Limb (tissue), 2 donors: ENCODE results near the gene TXN.
A peak's percentile ranks its signal among the peaks of the same experiment; 100 is the strongest.
"Not testable (repeated sequence)": the region's sequence is repeated elsewhere in the genome, so short reads cannot be mapped to it uniquely, and the experiment has no call there.

ENCODE experiments used
- DNase-seq, 2 donors: peaks; one replicate each; pipeline ENCODE4 v3.0.0-alpha.2; 2016; ENCODE audit errors: extremely low spot score in 2 of 2

TXN gene

GRCh38 chr9:110257097-110257841, 962 bp upstream of the TXN start:
- peak in 1 of 2 donors; percentile 36 for DNase-seq

DNA sequence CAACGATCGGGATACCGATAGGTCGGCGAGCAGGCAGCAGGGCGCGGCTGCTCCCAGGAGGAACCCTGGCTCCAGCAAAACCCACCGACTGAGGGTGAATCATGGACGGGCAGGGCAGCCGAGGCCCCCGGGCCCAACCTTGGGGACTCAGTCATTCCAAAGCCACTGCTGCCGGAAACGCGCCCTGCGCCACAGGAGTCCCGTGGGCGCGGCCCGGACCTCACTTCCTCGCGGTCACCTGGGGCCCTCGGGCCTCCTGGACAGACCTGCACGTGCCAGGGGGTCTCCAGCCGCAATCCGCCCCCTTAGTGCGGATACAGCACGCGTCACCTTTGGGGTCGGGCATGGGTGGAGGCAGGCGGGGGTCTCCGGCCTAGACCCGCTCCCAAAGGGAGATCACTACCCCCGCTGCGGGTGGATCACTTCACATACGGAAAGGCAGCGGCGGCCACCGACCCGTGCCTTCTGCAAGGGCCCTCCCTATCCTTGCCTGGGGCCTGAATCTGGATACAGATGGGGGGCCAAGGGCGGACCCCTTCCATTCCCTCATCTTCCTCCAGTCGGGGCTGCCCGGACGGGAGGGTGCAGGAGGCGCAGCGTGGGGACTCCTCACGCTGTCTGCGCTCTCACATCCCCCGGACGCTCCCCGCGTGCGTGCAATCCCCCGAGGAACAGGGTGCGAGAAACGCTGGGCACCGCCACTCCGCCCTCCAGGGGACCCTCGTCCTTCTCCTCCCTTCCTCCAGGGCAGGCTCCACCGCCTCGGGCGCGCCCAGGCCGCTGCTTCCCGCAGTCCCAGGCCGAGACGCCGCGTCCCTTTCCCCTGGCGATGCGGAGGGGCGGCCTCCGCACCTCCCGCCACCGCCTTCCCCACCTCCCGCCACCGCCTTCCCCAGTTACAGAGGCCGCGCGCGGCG, 586 bp downstream of the TXN start:
- DNase-seq, result peak in 1 of 2 donors; percentile 68

DNA sequence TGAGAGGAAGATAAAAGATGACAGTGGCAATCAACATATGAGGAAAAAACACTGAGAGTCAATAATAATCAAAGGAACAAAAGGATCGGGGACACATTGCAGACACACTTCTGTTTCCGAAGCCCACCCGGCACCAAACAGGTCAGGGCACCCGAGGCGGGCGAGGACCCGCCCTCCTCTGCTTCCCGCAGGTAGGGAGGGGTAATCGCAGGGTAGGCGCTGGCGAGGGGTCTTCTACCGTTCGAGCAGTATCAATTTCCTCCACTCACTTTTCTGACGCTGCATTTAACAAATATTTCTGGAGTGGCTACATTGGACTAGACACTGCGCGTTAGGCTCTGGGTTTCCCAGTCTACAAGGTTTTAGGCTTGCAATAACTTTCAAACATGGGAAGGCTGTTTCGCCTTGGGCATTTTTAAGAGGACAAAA, 1.3 kb downstream of the TXN start:
- DNase-seq, result no peak

GRCh38 chr9:110254500-110254899, 1.8 kb downstream of the TXN start:
- DNase-seq, result no peak

DNA sequence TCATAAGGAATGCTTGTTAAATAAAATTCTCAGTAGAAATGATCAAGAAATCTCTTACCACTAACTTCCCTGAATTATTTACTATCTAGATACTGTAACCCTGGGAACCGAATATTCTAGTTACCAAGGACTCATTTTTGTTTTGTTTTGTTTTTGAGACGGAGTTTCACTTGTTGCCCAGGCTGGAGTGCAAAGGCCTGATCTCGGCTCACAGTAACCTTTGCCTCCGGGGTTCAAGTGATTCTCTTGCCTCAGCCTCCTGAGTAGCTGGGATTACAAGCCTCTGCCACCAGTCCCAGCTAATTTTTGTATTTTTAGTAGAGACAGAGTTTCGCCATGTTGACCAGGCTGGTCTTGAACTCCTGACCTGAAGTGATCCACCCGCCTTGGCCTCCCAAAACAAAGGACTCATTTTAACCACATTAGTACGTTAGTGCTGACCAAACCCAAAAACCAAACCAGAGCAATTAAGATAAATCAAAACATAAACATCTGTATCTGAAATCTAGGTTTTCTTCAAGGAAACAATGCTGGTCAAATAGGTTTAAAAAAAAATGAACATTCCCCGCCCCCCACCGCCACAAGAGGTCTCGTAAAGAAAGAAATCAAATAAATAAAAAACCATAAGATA, 3.7 kb downstream of the TXN start:
- DNase-seq, result no peak

DNA sequence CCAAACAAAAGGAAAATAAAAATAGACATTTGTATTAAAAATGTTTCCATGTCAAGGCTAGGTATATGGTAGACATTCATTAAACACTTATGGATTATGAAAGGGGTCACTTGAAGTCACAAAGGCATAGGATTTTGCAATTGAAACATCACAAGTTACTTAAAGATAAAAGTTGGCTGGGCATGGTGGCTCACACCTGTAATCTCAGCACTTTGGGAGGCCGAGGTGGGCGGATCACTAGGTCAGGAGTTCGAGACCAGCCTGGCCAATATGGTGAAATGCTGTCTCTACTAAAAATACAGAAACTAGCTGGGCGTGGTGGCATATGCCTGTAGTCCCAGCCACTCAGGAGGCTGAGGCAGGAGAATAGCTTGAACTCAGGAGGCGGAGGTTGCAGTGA, 4.5 kb downstream of the TXN start:
- not testable (repeated sequence) for DNase-seq

DNA sequence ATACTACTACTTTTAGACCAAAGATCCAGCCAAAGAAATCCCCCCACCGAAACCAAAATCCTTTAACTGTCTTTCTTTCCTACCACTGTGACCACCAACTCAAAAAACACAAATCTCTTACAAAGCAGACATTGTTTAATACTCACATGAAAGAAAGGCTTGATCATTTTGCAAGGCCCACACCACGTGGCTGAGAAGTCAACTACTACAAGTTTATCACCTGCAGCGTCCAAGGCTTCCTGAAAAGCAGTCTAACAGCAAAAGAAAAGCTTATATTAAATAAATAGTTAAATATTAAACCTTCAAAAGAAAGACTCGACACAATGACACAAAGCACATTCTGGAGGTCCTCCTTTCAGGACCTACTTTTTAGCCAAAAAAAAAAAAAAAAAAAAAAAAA, 5.1 kb downstream of the TXN start:
- no peak for DNase-seq

DNA sequence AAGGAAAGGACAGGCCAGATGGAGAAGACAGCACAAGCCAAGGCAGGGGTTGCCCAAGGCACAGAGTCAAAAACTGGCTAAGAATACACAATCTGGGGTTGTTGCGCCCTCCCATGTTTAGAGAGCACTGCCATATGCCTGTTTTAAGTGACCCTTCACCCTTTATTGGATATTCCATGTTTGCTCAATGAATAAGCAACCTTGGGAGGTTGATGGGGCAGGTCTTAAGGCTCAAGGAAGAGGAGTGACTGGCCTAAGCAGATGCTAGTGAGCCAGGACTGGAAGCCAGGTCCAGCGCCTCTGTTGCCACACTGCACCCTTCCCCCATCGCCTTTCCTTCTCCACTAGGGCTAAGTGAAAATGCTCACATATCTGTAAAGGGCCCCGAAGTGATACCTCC, 6.7 kb downstream of the TXN start:
- DNase-seq, result no peak

GRCh38 chr9:110248361-110248760, 7.9 kb downstream of the TXN start:
- DNase-seq, result no peak

GRCh38 chr9:110246214-110246613, 10.1 kb downstream of the TXN start:
- DNase-seq, result no peak

DNA sequence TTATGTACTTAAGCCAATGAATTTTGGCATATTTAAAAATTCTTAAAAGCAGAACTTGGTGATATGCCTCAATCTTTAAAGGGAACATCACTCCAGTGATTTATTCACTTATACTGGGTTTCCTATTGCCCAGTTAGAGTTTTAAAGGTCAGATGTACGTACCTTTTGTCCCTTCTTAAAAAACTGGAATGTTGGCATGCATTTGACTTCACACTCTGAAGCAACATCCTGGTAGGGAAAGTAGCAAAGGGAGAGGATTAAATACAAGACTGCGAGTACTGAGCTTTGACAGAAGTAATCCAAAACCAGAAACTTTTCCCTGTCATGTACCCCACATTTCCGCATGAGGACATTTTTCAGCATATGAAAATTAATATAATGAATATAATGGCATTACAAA, 11.7 kb downstream of the TXN start:
- no peak for DNase-seq

- DNase-seq, result no peak
These were observed 14.4 kb downstream of the TXN start for GRCh38 chr9:110241858-110242321.

DNA sequence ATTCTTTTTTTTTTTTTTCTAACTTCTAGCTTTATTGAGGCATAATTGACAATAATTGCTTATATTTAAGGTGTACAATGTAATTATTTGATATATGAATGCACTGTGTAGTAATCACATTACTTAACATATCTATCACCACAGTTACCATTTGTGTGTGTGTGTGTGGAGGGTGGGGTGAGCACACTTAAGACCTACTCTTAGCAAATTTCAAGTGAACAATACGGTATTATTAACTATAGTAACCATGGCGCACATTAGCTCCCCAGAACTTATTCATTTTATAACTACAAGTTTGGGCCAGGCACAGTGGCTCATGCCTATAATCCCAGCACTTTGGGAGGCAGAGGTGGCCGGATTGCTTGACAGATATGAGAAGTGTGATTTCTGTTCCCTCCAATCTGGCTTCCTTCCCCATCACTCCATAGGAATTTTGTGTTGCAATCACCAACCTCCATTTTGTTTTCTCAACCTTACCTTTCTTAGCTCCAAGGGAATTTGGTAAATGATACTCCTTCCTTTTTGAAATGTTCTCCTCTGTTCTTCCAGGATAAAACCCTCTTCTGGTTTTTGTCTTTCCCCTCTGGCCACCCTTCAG, 14.9 kb downstream of the TXN start:
- DNase-seq, result no peak

DNA sequence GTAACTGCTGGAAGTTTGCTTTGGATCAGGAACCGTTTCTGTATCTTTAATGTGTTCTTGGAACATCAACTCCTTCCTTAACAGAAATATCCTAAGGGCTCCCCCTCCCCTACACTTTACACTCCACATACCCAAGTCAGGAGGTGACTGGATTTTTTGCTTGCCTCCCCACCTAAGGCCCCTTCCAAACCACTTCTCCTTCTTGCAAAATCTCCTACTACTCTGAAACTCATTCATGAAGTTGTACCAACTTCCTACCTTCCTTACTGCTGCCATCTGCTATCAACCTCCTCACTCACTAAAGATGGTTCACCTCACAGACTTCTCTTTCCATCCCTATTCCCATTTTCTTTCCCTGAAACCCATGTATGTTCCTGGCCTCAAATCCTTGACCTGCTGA, 16.1 kb downstream of the TXN start:
- DNase-seq, result no peak

GRCh38 chr9:110228321-110228720, 28.0 kb downstream of the TXN start:
- peak in 1 of 2 donors; percentile 7 for DNase-seq

GRCh38 chr9:110224583-110224982, 31.7 kb downstream of the TXN start:
- no peak for DNase-seq

DNA sequence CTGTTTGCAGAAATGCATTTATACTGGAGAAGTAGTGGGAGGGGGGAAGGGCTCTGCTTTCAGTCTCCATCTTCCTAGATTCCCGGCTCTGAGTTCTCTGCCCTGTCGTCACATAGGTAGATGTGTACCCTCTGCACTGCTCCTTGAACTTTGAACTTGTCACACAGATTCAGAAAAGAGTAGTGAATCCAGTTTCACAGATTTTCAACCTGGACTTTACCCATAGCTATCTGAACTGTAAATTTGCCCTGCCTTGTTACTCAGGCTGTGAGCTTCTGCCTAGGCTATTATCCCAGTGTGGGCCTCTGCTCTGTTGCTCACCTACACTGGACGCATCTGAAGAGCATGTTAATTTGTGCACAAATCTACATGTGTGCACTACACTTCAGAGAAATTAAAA, 35.5 kb downstream of the TXN start:
- no peak for DNase-seq

- DNase-seq, result peak in 1 of 2 donors; percentile 60
These were observed 38.6 kb downstream of the TXN start for GRCh38 chr9:110217656-110218099.

DNA sequence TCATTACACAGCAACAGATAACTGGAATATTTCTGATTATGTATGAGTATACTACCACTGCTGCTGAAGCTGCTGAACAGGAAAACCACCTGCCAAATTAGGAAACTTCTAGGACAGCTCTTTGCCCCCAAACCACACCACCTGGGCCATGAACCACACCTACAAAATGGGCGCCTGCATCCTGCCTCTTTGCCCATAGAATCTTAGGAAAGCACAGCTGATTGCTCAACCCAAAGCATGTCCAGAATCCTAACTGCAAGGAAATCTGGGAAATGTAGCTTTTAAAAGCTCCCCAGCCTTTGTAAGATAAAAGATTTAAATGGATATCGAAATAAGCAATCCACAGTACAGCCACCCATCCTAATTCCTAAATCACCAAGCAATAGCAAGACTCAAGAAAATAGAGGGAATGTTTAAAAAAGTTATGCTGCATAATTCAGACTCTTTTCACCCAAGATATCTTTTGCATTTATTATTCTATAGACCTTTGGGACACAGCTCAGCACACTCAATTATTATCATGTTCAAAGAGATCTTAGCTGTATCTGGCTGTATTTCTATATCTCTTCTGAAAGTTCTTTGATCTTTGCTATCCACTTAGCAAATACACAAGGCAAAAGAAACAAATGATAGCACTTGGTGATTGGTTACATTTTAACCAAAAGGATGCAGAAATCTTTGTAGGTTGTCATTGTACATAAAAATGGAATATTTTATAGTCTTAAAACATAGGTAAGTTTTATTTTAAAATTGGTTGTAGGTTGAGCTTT, 41.5 kb downstream of the TXN start:
- DNase-seq, result no peak

- no peak for DNase-seq
These were observed 42.2 kb downstream of the TXN start for GRCh38 chr9:110214090-110214489.
